Neural progenitor cell (in vitro differentiated cells): Measurements from ENCODE around the gene RPL37.

Source experiments
- EZH2 ChIP-seq: fragments of 200-600 bp; sonication (generic); IDR thresholded peaks from 2 replicates; pipeline ENCODE4 v1.6.1; 2017; ENCODE audit warnings: antibody characterized with exemption, mild to moderate bottlenecking, moderate library complexity
- EZH2phosphoT487 ChIP-seq: fragments of 200-600 bp; sonication (generic); IDR thresholded peaks from 2 replicates; pipeline ENCODE4 v1.6.1; 2017; ENCODE audit warnings: antibody characterized with exemption
- TF ChIP-seq, protein P1 (sequence below): fragments of 200-600 bp; sonication (generic); IDR thresholded peaks from 2 replicates; pipeline ENCODE4 v1.5.1; 2017; ENCODE audit warnings: antibody characterized with exemption, mild to moderate bottlenecking

DNA sequence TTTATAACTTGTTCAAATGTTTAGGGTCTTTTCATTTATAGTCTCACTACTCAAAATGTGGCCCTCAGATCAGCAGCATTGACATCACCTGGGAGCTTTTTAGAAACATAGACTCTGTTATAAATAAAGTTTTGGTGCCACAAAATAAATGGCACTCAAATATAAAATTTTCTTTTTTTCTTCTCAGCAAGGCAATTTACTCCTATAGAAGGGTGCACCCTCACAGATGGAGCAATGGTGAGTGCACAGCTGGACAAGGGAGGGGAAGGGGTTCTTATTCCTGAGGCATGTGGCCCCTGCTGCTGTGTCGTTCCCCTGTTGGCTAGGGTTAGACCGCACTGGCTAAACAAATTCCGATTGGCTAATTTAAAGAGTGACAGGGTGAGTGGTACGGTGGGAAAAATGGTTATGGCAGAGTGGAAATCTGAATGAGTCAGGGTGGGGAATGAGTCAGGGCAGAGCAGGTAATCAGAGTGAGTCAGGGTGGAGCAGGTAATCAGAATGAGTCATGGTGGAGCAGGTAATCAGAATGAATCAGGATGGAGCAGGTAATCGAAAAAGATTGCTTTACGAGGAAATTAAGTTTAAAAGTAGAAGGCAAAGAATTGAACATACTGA is 42.5 kb upstream of the RPL37 start:
- TF ChIP-seq, protein P1, sequence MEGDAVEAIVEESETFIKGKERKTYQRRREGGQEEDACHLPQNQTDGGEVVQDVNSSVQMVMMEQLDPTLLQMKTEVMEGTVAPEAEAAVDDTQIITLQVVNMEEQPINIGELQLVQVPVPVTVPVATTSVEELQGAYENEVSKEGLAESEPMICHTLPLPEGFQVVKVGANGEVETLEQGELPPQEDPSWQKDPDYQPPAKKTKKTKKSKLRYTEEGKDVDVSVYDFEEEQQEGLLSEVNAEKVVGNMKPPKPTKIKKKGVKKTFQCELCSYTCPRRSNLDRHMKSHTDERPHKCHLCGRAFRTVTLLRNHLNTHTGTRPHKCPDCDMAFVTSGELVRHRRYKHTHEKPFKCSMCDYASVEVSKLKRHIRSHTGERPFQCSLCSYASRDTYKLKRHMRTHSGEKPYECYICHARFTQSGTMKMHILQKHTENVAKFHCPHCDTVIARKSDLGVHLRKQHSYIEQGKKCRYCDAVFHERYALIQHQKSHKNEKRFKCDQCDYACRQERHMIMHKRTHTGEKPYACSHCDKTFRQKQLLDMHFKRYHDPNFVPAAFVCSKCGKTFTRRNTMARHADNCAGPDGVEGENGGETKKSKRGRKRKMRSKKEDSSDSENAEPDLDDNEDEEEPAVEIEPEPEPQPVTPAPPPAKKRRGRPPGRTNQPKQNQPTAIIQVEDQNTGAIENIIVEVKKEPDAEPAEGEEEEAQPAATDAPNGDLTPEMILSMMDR, result no peak
- TF ChIP-seq EZH2phosphoT487 (no peak), EZH2 (no peak)
